ENCODE data around the gene NKAIN2.
A peak's percentile ranks its signal among the peaks of the same experiment; 100 is the strongest.

The NKAIN2 gene

DNA sequence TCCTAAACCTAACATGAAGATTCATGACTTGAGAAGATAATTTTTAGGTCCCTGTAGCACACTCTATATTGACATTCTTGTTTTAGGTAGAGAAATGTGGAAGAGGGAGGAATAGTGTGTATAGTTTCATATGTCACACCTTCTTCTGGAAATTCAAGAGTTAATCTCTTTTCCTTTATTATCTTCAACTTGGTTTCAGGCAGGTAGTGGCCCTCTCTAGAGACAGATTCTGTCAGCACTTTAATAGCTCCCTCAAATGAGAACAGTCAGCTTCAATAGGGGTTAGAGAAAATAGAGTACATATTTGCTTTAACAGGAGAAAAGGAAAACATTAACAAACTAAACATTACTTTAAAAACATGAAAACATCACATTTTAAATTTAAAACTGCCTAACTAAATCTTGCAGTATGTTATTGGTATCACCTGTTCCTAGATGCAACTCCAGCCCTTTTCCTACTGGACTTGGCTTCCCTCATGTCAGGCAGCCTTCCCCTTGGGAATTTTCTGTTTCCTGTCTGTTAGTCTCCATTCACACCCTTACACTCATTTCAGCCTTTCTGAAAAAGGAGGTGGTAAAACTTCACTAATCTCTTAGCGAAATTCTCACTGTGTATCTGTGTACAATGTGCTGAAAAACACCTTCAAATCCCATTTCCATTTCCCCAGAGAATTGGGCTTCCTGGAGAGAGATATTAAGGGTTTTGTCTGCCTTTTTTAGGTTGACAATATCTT is 966.3 kb downstream of the NKAIN2 start:
- no peak for DNase-seq (ENCODE audit: low spot score)

GRCh38 chr6:124770784-124771183 is 967.1 kb downstream of the NKAIN2 start:
- DNase-seq (ENCODE audit: low spot score): no peak

DNA sequence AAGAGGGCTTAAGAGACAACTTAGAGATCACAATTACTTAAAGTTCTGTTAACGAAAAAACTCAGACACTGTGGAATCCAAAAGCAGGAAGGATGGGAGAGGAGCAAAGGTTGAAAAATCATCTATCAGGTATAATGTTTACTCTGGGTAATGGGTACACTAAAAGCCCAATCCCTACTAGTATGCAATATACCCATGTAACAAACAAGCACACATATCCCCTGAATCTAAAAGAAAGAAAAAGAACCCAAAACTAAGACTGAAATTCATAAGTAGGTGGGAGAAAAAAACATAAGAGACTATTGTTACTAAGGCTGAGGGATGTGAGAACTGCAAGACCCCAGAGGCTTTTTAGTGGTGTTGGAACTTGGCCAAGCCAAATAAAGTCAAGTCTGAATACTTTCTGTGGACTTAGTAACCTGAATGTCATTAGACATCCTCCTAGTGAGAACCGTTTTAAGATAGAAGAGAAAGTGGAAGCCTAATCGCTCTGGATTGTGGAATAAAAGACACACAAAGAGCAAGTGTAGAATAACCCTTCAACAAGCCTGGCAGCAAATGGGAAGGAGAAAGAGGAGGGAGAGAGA is 969.2 kb downstream of the NKAIN2 start:
- DNase-seq (ENCODE audit: low spot score): no peak

DNA sequence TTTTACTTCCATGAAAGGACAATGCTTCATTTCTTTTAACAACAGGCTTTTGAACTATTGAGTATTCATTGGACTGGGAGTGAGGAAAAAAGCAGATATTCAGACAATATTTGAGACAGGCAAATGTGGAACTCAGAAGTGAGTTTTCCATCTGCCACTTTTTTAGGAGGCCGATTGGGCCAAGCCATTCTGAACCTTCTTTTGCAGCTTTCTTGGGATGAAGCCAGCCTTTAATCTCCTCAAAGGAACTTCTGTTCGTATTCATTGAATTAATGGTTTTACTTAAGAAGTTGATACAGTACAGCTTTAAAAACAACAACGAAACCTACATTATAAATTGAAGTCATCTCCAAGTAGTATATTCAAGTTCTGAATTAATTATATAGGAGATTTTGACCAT is 971.5 kb downstream of the NKAIN2 start:
- DNase-seq (ENCODE audit: low spot score): no peak

GRCh38 chr6:124777863-124778262 is 974.2 kb downstream of the NKAIN2 start:
- DNase-seq (ENCODE audit: low spot score): no peak

- no peak for DNase-seq (ENCODE audit: low spot score)
These were observed 977.0 kb downstream of the NKAIN2 start for GRCh38 chr6:124780623-124781022.

DNA sequence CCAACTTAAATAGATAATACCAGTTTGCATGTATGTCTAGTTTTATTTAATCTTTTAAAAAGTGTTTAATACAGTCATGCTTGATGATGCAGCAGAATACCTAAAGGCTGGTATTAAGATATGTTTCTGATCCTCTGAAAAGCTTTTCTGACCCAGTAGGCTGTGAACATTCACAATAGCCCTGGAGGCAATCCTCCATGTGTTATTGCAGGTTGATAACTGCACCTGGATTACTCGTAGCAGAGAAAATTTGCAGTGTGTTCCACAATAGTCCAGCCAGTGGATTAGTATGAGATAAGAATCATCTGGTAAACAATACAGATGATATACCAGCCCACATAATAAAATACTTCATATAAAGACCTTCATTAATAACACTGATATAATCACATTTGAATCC is 979.7 kb downstream of the NKAIN2 start:
- no peak for DNase-seq (ENCODE audit: low spot score)

GRCh38 chr6:124791156-124791555 is 987.5 kb downstream of the NKAIN2 start:
- no peak for DNase-seq (ENCODE audit: low spot score)

GRCh38 chr6:124792386-124792785 is 988.7 kb downstream of the NKAIN2 start:
- DNase-seq (ENCODE audit: low spot score): no peak

GRCh38 chr6:124793398-124793797 is 989.7 kb downstream of the NKAIN2 start:
- no peak for DNase-seq (ENCODE audit: low spot score)

DNA sequence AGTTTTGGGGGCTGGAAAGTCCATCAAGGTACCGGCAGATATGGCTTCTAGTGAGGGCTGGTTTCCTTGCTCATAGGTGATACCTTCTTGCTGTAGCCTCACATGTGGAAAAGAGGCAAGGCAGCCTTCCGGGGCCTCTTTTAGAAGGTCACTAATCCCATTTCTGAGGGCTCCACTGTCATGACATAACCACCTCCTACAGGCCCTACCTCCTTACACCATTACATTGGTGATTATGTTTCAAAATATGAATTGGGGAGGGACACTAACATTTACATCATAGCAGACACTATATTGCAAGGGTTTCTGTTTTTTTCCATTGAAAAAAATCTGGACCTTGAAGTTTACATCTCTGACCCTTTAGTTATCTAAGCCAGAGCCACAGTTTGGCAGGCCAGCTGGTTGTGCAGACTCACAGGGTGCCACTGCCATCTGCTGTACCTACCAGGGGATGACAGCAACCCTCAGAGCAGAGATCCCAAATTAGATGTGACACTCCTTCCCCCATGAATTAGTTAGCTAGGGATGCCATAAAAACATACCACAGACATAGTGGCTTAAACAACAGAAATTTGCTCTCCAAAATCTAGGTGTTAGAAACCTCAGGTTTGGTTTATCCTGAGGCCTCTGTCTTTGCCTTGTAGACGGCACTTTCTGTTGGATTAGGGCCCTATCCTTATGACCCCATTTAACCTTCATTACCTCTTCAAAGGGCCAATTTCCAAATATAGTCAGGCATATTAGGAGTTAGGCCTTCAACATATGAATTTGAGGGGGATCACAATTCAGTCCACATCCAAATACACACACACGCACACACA is 992.2 kb downstream of the NKAIN2 start:
- no peak for DNase-seq (ENCODE audit: low spot score)

DNA sequence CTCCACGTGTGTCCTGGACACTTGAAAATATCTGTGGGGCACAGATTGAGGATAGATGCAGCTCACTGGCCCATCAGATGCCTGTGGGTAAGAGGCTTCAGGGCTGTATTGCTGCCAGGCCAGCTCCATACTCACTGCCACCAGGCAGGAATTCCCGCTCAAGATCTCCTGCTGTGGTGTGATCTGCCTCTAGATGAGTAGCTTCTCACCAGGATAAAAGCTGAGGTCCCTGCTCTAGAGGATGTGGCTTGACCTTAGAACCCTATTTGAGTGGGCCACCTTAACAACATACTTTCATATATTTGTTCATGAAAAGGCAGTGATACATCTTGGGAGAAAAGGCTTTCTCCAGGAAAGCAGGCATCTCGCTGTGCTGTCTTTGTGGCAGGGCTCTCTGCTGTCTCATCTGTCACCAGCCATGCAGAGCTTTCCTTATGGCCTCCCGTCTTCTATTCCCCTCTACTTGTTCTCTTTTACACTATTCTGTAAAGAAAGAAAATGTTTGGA is 992.9 kb downstream of the NKAIN2 start:
- DNase-seq (ENCODE audit: low spot score): no peak

DNA sequence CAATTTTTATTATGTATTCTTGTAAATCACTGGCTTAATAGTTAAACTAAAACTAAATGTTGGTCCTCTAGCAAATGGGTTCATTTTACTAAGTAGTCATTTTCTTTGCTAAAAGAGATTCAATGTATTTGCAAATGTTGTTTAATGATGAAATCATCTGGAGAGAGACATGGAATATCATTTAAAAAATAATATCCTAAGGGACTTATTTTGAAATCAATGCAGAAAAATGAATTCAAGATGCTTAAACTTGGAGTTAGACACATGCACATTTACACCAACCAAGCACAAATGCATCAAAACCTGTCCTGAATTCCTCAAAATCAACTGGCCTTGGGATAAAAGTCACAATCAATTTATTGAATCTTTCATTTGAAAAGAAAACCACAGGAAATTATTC is 993.6 kb downstream of the NKAIN2 start:
- DNase-seq (ENCODE audit: low spot score): no peak

- DNase-seq (ENCODE audit: low spot score): no peak
These were observed 995.4 kb downstream of the NKAIN2 start for GRCh38 chr6:124798942-124799496.

GRCh38 chr6:124799638-124800037 is 996.0 kb downstream of the NKAIN2 start:
- no peak for DNase-seq (ENCODE audit: low spot score)

- DNase-seq (ENCODE audit: low spot score): no peak
These were observed 996.6 kb downstream of the NKAIN2 start for GRCh38 chr6:124800222-124800621.

- DNase-seq (ENCODE audit: low spot score): peak; percentile 8
These were observed 1008.4 kb downstream of the NKAIN2 start for GRCh38 chr6:124812067-124812466.

DNA sequence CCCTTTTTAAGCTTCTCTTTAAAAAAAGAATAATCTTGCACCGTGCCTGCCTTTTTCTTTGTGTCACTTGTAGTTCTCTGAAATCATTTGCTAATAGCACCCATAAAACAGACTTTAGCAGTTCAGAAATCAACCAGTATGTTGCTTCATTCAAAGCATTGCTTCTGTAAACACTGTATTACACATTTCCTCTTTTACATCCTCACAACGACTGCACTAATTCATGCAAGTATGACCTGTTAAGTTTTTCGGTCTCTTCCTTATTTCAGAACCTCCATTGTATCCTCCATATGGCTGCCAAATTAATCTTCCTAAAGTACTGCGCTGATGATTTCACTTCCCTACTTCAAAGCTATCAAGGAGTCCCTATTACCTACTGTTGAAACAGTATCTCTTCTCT is 1015.7 kb downstream of the NKAIN2 start:
- DNase-seq (ENCODE audit: low spot score): no peak

DNA sequence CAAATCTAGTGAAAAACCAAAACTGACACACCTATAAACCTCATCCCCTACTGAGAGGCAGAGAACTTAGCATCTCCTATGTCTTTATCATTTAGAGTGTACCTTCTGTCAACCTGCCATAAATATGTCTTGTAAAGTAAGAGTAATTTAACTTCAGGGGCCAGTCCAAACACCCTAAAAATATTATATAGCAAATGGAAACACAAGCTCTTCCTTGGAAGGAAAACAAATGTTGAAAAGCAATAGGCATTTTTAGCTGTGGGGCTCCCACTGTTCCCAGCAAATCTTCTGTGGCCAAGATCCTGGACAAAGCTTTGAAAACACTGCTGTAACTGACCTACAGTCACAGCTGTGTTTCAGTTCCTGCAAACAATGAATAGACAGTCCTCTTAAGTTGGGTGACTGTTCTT is 1018.5 kb downstream of the NKAIN2 start:
- DNase-seq (ENCODE audit: low spot score): no peak

DNA sequence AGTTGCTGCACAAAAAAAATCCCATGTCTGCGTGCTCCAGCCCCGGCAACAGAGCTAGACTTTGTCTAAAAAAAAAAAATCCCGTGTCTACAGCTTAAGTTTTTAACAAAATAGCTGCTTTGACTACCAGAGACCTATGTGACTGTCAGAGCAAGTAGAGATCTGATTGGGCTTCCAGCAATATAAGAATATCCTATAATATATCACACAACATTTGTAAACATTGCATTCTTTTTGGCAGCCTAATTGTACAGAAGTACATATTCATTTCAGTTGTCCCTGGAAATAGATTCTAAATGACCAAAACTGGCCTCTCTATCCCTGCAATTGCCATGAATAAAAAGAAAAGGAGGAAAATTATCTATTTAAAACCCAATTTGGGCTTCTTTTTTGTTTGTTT is 1019.1 kb downstream of the NKAIN2 start:
- DNase-seq (ENCODE audit: low spot score): no peak

DNA sequence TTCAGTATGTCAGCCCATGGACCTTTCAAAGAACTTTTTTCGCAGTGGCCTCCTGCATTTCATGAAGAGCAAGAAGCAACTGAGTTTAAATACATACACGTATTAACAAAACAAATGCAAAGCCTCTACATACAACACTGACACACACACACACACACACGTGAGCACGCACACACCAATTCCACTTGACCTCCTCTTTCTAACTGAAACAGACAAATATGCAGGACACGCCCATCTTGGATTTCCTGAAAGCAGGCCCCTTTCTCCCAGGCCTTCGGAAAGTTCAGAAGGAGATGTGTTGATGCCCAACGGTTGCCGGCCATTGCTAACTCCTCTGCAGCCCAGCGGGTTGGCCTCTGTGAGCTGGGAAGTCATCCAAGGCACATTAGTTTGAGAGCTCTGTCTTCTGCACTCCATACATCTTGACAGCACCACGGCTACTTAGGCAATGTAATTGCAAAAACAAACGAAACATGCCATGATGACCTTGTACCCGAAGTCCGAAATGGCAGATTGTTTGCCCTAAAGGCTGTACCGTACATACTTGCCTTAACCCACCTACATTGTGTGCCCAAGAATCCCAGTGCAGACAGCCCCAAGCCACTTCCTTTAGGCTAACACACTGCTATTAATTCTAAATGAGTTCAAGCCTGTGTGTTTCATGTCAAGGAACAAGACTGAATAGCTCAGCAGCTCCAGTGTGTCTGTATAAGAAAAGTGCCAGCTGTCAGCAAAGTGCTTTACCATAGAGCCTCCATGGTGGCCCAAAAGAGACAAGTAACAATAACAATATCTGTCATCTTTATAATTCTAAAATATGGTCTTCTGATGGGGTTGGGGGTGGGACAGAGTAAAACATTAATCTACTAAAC is 1019.8 kb downstream of the NKAIN2 start:
- DNase-seq (ENCODE audit: low spot score): no peak

- no peak for DNase-seq (ENCODE audit: low spot score)
These were observed 1021.9 kb downstream of the NKAIN2 start for GRCh38 chr6:124825564-124825963.
